HG03045 (cell line): Measurements from ENCODE around the gene TEAD2.

Experiments
- ATAC-seq: cut with Tn5 transposase; IDR thresholded peaks from one replicate; pipeline ENCODE4 v1.9.1; 2021; ENCODE audit warnings: mild to moderate bottlenecking, moderate library complexity; ENCODE audit not compliant: unreplicated experiment

The TEAD2 gene

DNA sequence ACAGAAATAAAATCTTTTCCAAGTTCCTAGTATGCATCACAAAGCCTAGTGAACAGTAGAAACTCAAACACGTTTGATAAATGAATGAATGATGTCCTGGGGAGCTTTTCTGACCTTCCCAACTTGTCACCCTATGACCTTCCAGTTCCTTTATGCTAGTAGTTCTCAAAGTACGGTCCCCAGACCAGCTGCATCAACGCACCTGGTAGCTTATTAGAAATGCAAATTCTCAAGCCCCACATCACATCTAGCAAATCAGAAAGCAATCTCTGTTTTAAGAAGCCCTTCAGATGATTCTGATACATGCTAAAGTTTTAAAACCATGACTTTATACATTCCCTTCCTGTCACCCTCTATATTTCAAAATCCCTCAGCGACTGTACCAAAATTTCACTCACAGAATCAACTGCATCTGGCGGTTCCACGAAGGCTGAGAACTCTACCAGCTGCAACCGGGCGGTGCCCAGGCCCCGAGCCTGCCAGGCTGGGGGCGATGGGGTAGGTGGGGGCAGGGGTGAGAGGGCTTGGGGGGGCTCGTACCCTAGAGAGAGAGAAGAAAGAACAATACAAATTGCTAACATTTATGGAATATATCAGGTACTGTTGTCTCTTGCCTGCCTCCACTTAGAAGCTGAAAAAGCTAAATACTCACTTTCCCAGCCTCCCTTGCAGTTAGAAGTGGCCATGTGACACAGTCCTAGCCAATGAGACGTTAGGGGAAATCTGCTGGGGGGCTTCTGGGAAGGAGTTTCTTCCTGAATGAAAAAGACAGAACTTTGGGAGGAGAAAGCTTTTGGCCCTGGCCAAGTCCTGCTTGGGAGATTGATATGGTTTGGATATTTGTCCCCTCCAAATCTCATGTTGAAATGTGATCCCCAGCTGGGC is 13.7 kb downstream of the TEAD2 start:
- ATAC-seq = no peak

GRCh38 chr19:49347835-49348234 is 14.4 kb downstream of the TEAD2 start:
- no peak for ATAC-seq

DNA sequence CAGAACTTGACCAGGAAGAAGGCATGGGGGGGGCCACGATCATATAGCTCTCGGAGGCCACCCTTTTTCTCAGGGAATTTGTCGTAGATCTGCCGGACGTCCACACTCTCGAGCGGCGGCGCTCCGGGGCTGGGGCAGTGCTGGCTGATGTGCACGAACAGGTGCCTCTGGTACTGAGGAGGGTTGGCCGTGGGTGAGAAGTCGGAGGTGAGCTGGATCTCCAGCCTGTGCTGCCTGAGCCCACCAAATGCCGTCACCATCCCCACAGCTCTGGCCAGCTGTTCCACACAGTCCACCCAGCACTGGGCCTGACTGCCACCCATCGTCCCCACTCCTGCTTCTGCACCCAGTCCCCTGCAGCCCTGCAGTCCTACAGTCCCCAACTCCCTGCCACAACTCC is 15.0 kb downstream of the TEAD2 start:
- ATAC-seq = no peak

- no peak for ATAC-seq
Measured at GRCh38 chr19:49344505-49345423, 17.5 kb downstream of the TEAD2 start.

- no peak for ATAC-seq
Measured at GRCh38 chr19:49343123-49343522, 19.1 kb downstream of the TEAD2 start.

GRCh38 chr19:49342291-49342721 is 19.9 kb downstream of the TEAD2 start:
- no peak for ATAC-seq

GRCh38 chr19:49340865-49341718 is 21.1 kb downstream of the TEAD2 start:
- ATAC-seq = no peak

DNA sequence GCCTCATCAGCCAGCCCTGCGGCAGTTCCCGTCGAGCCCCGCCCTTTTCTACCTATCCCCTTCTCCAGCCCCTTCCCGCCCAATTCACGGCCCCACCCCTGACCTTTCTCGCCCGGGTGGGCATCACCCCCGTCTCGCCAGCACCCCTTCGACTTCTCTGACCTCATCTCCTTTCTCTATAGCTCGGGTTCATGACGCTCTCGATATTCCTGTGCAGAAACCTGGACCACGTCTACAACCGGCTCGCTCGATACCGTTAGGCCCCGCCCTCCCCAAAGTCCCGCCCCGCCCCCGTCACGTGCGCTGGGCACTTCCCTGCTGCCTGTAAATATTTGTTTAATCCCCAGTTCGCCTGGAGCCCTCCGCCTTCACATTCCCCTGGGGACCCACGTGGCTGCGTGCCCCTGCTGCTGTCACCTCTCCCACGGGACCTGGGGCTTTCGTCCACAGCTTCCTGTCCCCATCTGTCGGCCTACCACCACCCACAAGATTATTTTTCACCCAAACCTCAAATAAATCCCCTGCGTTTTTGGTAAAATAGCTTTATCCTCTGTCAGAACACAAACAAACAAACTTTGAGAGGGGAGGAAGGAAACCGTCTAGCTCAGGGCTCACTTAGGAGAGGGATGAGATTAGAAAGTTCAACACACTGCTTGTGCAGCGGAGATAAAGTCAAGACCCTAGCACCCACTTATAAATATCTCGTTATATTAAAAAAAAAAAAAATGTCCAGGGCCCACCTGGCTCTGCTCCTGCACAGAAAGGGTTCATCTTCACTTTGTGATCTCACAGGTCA is 21.9 kb downstream of the TEAD2 start:
- peak; percentile 44 for ATAC-seq

DNA sequence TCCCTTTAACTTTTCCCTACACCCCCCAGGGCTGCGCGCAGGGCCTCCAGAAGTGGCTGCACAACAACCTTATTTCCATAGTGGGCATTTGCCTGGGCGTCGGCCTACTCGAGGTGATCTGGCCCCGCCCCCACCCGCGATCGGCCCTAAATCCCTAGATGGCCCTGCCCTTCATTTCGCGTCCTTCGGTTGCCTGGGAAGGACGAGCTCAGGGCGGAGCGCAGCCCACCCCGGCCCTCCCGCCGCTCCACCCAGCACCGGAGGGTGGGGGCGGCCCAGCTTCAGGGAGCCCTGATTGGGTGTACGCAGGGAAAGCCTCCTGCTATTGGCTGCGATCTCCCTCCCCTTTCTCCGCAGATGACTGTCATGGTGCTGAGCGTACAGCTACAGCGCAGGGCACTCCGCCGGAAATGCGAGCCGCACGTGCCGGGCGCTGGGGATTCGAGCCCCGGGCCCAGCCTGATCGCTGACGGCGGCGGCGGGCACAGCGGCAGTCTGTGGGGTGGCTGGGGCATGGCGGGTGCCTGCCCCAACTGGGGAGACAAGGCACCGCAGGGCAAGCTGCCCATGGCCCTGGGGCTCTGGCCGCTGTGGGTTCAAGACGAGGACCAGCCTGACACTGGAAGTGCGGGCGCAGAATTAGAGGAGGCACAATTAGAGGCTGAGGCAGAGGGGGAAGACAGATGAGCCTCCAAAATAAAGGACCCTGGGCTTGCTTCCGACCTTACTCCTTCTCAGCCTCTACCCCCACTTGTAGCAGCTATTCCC is 22.7 kb downstream of the TEAD2 start:
- no peak for ATAC-seq

DNA sequence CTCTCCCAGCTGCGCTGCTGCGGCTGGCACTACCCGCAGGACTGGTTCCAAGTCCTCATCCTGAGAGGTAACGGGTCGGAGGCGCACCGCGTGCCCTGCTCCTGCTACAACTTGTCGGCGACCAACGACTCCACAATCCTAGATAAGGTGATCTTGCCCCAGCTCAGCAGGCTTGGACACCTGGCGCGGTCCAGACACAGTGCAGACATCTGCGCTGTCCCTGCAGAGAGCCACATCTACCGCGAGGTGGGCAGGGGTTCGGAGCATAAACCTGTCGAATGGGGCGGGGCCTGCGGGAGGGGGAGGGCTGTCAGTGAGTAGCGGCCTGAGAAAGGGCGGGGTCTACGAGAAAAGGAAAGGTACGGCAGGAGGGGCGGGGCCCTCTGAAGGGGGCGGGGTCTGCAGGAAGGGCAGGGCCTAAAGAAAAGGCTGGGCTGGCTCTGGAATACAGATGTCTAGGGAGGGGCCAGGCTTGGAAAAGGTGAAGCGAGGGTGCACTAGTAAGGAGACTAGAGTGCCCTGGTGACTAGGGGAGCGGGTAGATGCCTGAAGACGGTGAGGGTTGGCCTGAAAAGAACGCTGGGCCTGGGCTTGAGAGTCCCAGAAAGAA is 23.4 kb downstream of the TEAD2 start:
- ATAC-seq = no peak

GRCh38 chr19:49338023-49338677 is 24.1 kb downstream of the TEAD2 start:
- no peak for ATAC-seq

- ATAC-seq = no peak
Measured at GRCh38 chr19:49337267-49338022, 24.8 kb downstream of the TEAD2 start.

DNA sequence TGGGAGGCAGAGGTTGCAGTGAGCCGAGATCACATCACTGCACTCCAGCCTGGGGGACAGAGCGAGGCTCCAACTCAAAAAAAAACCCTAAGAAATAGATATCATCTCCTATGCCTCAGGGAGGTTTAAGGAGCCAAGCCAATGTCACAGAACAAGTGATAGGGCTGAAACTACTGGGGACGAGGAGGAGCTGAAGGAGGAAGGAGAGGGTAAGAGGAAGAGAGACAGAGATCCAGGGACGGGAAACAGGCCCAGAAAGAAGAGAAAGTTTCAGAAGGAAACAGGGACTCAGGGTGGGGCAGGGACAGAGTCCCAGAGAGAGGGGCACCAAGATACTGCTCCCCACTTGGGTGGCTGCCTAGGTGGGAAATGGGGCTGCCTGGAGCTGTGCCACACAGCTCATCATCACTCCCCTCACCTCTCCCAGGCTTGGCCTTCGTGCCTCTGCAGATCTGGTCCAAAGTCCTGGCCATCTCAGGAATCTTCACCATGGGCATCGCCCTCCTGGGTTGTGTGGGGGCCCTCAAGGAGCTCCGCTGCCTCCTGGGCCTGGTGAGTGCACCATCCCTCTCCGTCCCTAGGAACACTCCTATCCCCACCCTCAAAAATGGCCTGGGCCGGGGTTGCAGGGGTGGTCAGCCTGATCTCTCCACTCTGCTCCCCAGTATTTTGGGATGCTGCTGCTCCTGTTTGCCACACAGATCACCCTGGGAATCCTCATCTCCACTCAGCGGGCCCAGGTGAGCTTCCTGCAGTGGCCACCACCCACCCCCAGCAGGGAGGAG is 25.5 kb downstream of the TEAD2 start:
- ATAC-seq = no peak

DNA sequence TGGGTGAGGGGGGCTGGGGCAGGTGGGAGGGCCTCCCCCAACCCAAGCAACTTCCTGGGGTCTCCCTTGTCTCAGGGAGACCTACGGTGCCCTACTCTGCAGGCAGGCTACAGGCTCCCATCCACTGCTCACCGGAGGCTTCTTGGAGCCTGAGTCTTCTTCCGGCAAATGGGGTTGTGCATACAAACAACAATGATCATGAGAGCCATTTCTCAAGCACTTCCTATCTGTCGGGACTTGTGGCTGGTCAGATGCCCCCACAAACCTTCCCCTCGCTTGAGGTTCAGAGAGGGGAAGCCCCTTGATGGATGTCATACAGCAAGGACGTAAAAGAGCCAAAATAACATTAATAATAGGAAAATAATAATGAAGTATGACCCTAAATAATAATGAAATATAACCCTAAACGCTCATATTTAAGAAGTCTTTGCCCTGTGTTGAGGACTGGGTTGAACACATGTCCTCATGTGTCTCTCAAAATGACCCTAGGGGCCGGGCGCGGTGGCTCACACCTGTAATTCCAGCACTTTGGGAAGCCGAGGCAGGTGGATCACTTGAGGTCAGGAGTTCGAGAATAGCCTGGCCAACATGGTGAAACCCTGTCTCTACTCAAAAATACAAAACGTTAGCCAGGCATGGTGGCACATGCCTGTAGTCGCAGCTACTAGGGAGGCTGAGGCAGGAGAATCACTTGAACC is 26.3 kb downstream of the TEAD2 start:
- ATAC-seq = no peak

DNA sequence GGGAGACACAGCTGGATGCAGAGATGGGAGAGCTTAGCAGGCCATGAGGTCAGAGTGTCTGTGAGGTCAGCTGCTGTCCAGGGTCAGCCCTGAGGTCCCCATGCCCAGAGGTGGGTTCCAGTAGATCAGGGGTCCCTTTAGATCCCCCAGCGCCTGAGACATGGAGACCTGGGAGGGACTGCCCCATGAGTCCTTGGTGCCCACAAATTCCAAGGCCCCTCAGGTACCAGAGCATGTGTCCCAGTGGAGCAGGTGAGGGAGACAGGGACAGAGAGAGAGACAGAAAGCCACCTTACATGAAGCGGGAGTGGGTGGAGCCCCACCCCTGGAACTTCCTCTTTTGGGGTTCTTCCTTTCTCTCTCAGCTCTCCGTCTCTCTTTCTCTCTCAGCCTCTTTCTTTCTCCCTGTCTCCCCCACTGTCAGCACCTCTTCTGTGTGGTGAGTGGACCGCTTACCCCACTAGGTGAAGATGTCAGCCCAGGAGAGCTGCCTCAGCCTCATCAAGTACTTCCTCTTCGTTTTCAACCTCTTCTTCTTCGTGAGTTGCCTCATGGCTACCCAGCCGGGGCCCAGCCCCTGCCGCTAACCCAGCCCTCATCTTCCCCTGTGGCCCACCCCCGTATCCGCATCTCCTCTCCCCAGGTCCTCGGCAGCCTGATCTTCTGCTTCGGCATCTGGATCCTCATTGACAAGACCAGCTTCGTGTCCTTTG is 27.0 kb downstream of the TEAD2 start, which contains the start of gene CD37:
Gene CD37, plus strand, starts transcription at position 336 of the 713 bp plus-strand sequence. Its CDS starts 135 bp downstream, at position 471.
- ATAC-seq = no peak
